Skin epidermis (tissue), 12 donors: ENCODE measurements around the gene NCOA7.
A peak's percentile ranks its signal among the peaks of the same experiment; 100 is the strongest.
"Not testable (repeated sequence)": the region's sequence is repeated elsewhere in the genome, so short reads cannot be mapped to it uniquely, and the experiment has no call there.

Experiments
- H3K27ac ChIP-seq, 21 experiments: fragments of 200-600 bp; sonication (generic) in 11 of 21; one replicate each; pipeline ENCODE4 v1.5.0; 2020; ENCODE audit warnings: mild to moderate bottlenecking in 3 of 21, inconsistent platforms in 2 of 21, moderate library complexity in 2 of 21
- H3K4me3 ChIP-seq, 7 experiments: fragments of 200-600 bp; sonication (generic) in 2 of 7; one replicate each; pipeline ENCODE4 v1.5.0; 2020; ENCODE audit warnings: inconsistent platforms in 2 of 7, mild to moderate bottlenecking in 2 of 7, moderate library complexity in 1 of 7

Gene NCOA7

DNA sequence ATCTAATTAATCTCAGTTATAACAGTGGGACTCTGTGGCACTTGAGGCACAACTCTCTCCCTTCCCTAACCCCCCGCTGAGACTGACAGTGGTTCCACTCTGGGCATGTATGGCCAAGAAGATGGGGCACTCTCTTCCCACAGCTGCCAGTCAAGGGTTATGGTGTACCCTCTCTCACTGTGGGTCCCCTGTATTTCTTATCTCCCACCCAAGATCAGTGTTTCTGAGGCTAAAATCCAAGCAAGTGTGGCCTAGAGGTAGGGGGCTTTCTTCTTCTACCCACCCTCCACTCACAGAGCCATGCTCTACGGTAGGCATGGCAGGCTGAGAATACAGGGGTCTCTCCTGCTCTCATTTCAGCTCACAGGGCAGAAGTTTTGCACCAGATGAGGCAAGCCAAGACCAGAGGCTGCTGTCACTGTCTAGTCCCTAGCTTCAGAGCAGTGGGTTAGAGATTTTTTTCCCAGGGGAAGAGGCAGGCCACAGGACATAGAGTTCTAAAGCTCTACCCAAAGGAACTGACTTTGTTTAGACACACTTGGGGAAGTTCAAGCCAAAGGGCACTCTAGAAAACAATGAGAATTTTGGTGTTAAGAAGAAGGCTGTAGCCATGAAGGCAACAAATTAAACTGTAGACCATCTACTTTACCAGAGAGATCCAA, 134.1 kb downstream of the NCOA7 start:
- H3K27ac ChIP-seq = peak overlapping the region in 14 of 21 experiments; percentile 6 to 70 (median 57)

DNA sequence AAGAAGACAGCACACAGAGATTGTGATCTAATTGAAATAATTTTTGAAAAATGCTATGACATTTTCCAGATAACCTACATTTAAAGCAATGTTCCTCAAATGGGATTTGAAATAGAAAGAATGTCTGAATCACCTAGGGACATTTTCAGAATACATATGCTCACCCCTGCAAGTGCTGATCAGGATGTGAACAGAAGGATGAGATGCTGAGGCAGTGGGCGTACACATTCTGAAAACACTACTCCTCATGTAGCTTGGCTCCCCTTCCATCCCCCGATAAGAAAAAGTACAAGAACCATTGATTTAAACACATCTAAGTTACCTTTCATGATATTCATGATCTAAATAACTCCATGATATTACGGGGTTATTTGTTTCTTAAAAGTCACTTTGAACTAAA, 136.0 kb downstream of the NCOA7 start:
- no peak overlapping the region for H3K27ac ChIP-seq
- H3K4me3 ChIP-seq = no peak overlapping the region

More for the DNA sequence above, 134.1 kb downstream of the NCOA7 start:
- H3K4me3 ChIP-seq = no peak overlapping the region

DNA sequence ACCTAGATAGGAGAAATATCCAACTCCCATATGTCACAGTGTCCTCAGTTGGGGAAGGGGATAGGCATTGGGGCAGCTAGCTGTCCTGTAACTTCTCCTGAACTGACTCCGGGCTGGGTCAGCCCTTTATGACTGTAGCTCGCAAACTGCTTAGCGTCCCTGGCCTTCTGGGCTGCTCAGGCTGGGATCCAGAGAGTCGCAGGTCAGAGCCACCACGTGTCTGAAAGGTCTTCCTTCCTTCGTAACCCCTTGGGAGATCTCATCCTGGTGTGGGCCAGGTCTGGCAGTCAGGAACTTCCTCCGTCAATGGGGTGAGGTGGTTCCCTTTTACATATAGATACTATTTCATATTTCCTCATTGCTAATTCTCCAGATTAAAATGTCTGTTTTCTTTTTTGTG, 137.0 kb downstream of the NCOA7 start:
- H3K27ac ChIP-seq = peak overlapping the region in 2 of 21 experiments; percentile 4 to 11
- H3K4me3 ChIP-seq = no peak overlapping the region

DNA sequence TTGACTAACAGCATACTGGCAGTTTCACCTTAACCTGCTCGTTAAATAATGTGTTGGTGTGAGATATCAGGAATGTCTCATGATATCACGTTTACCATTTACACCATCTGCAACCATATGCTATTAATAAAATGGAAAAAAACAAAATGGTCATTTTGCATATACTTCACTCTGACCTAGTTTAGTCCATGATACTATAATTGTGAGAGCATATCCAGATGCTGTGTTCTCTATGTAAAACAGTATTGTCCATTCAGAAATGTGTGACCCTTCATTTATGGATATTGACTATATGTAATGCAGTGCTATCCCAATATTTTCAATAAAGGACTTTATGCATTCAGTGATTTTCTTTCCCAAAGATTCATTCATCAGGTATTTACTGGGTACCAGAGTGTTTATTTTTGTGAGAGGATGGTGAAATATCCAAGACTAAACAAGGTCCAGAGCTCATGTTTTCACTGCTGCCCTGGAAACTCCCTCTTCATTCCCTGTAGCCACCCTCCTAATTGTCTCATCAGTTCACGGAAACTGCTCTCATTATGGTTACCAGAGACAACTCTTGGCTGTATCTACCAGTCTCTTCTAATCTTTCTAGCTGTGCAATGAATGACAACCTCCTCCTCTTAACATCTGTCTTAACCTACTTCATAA, 140.1 kb downstream of the NCOA7 start:
- H3K27ac ChIP-seq = no peak overlapping the region

GRCh38 chr6:125931733-125932450, 141.1 kb downstream of the NCOA7 start:
- H3K4me3 ChIP-seq = no peak overlapping the region
- peak overlapping the region in 3 of 21 experiments; percentile 14 to 19 (median 15) for H3K27ac ChIP-seq

More for the DNA sequence above, 140.1 kb downstream of the NCOA7 start:
- no peak overlapping the region for H3K4me3 ChIP-seq

GRCh38 chr6:125932451-125932795, 141.7 kb downstream of the NCOA7 start:
- Histone ChIP-seq H3K4me3 (no peak overlapping the region), H3K27ac (no peak overlapping the region)

DNA sequence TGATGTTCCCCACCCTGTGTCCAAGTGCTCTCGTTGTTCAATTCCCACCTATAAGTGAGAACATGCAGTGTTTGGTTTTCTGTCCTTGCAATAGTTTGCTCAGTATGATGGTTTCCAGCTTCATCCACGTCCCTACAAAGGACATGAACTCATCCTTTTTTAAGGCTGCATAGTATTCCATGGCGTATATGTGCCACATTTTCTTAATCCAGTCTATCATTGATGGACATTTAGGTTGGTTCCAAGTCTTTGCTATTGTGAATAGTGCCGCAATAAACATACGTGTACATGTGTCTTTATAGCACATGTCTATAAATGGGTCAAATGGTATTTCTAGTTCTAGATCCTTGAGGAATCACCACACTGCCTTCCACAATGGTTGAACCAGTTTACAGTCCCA, 144.8 kb downstream of the NCOA7 start:
- not testable (repeated sequence) for H3K4me3 ChIP-seq, H3K27ac ChIP-seq

- Histone ChIP-seq H3K27ac (no peak overlapping the region), H3K4me3 (no peak overlapping the region)
These were observed 148.3 kb downstream of the NCOA7 start for GRCh38 chr6:125939026-125939425.

DNA sequence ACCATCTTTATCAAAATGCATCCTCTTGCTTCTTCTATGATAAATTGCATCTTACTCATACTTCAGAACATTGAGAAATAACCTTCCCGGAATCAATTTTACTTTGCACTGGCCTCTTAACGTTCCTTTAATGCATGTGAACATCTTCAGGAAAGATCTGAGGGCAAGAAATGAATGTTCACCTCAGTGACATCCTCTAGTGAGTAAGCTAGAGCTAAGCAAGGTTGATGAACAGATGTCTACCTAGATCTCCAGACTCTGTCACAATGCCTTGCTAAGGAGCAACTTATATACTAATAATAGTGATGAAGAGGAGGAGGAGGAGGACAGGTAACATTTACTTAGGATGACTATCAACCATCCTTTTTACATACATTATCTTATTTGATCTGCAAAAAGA, 149.0 kb downstream of the NCOA7 start:
- peak overlapping the region in 5 of 21 experiments; percentile 1 to 71 (median 43) for H3K27ac ChIP-seq
- H3K4me3 ChIP-seq = no peak overlapping the region

DNA sequence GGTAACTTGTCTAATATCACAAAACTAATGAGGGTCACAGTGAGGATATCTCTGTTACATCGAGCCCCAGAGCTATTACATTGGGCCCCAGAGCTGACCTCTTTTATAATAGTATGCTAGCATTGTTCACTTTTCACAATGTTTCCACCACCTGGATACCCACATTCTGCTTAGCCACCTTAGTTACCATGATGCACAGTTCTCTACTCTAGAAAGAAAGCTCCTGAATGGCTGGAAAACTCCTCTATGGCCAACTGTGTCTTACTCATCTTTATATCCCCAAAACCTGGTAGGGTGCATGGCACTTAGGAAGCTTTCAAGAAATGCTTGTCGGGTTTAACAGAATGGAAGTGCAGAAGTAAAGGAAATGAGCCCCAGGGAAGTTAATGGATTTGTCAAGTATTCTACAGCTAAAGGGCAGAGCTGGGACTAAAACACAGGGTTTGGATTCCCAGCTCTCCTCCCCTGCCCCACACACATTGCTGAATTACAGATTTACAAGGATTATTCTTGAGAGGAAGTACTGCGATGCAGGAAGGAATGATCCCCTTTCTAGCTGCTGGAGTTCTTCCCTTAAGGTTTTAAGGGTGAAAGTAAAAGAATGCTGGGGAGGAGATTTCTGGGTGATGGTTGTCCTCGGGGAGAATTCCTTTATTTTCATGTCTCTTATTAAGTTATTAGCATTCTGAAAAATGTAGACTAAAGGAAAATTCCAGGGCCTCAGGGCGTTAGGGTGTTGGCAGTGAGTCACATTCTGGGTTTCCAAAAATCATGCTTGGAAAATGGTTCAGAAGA, 149.7 kb downstream of the NCOA7 start:
- H3K27ac ChIP-seq = peak overlapping the region in 15 of 21 experiments; percentile 1 to 75 (median 44)
- no peak overlapping the region for H3K4me3 ChIP-seq

DNA sequence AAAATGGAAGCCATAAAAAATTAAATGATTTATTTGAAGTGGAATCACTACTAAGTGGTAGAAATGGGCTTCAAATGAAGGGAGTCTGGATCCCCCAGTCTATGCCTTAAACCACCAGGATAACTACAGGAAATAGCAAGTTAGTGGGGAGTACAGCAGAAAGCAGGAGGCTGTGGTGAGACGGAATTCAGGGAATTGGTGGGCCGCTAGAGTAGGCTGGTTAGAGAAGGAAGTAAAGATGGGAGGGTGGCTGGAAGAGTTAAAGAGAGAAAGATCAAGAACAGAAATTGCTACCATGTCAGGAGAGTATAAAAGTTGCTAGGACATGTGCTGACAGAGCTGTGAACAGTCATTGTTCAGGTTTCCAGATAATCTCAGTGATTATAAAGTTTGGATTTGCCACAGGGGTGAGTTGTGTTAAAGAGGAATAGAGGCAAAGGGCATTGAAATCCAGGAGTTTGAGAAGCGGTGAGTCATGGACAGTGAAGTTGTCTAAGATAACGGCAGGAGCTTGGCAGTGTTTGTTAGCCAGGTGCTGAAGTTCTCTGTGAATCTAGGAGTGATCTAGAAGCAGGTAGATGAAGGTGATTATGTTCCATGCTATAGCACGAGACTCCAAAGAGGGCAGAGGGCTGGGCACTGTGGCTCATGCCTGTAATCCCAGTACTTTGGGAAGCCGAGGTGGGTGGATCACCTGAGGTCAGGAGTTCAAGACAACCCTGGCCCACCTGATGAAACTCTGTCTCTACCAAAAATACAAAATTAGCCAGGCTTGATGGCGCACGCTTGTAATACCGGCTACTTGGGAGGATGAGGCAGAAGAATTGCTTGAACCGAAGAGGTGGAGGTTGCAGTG, 152.1 kb downstream of the NCOA7 start:
- Histone ChIP-seq H3K27ac (peak overlapping the region in 15 of 21 experiments; percentile 3 to 81 (median 54)), H3K4me3 (no peak overlapping the region)

GRCh38 chr6:125943528-125944433, 153.0 kb downstream of the NCOA7 start:
- Histone ChIP-seq H3K4me3 (no peak overlapping the region), H3K27ac (peak overlapping the region in 17 of 21 experiments; percentile 3 to 81 (median 55))

GRCh38 chr6:125944434-125944816, 153.7 kb downstream of the NCOA7 start:
- H3K27ac ChIP-seq = peak overlapping the region in 12 of 21 experiments; percentile 5 to 81 (median 62)
- H3K4me3 ChIP-seq = no peak overlapping the region

GRCh38 chr6:125944896-125945295, 154.1 kb downstream of the NCOA7 start:
- Histone ChIP-seq H3K4me3 (no peak overlapping the region), H3K27ac (peak overlapping the region in 12 of 21 experiments; percentile 6 to 81 (median 62))

DNA sequence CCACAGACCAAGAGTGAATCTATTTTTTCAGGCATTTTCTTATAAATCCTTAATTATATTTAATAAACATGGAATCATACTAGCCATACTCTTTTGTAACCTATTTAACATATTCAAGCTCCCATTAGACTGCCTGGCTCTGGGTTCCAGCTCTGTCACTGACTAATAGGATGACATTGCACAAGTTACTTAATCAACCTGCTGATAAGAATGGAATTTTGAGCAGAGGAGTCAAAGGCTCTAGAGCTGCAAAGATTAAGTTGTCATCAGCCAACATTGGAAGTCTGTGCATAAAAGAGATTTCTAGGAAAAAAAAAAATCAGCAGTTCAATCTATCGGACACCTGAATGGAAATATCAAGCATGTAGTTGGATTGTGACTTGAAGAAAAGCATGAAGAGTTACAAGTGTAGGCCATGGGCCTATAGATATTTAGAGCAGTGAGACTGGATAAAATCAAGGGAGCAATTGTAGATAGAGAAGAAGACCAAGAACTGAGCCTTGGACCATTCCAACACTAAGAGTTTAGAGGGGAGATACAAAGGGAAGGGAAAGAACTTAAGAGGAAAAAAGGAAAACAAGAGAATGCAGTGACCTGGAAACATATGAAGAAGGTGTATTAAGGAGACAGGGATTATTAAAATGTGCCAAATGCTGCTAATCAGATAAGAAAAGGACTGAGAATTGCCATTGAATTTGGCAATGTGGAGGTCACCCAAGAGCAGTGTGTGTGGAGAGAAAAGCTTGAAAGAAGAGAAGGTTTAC, 154.8 kb downstream of the NCOA7 start:
- Histone ChIP-seq H3K27ac (peak overlapping the region in 17 of 21 experiments; percentile 5 to 84 (median 58)), H3K4me3 (no peak overlapping the region)

DNA sequence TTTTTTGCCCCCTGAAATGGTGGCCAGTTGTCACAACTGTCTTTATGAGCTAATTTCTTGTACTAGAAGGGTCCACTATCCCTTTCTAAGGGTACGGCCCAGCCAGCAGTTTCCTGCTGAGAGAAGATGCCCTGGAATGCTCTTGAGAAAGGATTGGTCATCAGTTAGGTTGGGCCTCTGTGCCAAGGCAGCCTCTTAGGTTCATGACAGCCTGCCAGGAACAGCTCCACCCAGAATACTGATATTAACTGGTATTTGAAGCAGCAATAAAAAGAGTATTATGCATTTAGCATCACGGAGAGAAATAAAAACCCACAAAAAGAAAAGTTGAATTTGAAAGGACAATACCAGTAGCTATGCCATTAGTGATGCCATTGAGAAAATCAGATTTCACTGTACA, 156.9 kb downstream of the NCOA7 start:
- Histone ChIP-seq H3K27ac (peak overlapping the region in 8 of 21 experiments; percentile 1 to 80 (median 54)), H3K4me3 (no peak overlapping the region)

- no peak overlapping the region for H3K27ac ChIP-seq
- H3K4me3 ChIP-seq = no peak overlapping the region
These were observed 157.7 kb downstream of the NCOA7 start for GRCh38 chr6:125948455-125948854.
